Measurements from ENCODE around the gene KLB.

DNA sequence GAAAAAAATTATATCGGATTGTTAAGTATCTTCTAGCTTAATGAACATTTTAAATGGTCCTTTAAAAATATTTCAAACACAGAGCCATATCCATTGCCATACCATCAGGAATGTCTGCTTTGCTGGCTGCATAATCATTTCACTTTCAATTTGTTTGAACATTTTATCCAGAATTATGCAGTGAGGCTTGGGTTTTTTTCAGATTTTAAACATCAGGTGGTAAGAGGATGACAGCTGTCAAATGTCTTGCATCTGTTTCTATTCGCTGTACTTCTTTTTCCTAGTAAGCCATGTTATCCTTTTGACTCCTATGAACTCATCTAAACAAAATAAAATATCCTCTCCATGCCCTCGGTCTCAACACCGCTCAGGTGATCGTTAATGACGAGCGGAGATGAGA is 41.4 kb upstream of the KLB start:
- TF ChIP-seq, protein P1, sequence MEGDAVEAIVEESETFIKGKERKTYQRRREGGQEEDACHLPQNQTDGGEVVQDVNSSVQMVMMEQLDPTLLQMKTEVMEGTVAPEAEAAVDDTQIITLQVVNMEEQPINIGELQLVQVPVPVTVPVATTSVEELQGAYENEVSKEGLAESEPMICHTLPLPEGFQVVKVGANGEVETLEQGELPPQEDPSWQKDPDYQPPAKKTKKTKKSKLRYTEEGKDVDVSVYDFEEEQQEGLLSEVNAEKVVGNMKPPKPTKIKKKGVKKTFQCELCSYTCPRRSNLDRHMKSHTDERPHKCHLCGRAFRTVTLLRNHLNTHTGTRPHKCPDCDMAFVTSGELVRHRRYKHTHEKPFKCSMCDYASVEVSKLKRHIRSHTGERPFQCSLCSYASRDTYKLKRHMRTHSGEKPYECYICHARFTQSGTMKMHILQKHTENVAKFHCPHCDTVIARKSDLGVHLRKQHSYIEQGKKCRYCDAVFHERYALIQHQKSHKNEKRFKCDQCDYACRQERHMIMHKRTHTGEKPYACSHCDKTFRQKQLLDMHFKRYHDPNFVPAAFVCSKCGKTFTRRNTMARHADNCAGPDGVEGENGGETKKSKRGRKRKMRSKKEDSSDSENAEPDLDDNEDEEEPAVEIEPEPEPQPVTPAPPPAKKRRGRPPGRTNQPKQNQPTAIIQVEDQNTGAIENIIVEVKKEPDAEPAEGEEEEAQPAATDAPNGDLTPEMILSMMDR (IDR thresholded peaks at IDR 0.05; ENCODE audit: borderline replicate concordance, extremely low read depth, low read length, poor library complexity, severe bottlenecking): no peak
- TF ChIP-seq EZH2 (IDR thresholded peaks at IDR 0.05; ENCODE audit: borderline replicate concordance, low read depth, low read length, severe bottlenecking): no peak

Measured in DND-41 (cell line).